Bladder microvascular endothelial cell (primary cell): ENCODE results near the gene SMARCA4. TPM values are rescaled to one million over a fixed set of nuclear protein-coding genes. Genes with fewer than 3 reads are reported as not detected.

Source experiments
- total RNA-seq: library from RNA; depleted of rRNA; stranded (reverse); fragments of >200 nt; gene quantifications from 2 replicates; pipeline ENCODE4 v1.2.3, GENCODE V29; 2014

SMARCA4 gene
- total RNA-seq, result 45.3 and 158 TPM in 2 replicates

GRCh38 chr19:10960314-10961072, at the start of gene SMARCA4:
TSS of gene SMARCA4 (plus strand) at chr19:10961030. CDS start at chr19:10984152, 23,122 bp downstream.

GRCh38 chr19:10928563-10929401, 32.0 kb upstream of the SMARCA4 start, which contains the start of the genes TIMM29 and YIPF2:
TSS of gene TIMM29 (plus strand) at chr19:10928811. CDS start at chr19:10928823, 12 bp downstream.
TSS of gene YIPF2 (minus strand) at chr19:10928639. CDS start at chr19:10928410, 229 bp downstream.

GRCh38 chr19:11089254-11090013, 128.6 kb downstream of the SMARCA4 start, which contains the start of gene LDLR:
TSS of gene LDLR (plus strand) at chr19:11089463. CDS start at chr19:11089549, 86 bp downstream.

Other genes starting within 250 kb of the SMARCA4 start
- gene DNM2, start 243.0 kb upstream of the SMARCA4 start, total RNA-seq, result 86.9 and 167 TPM in 2 replicates
- 30.3 and 55.0 TPM in 2 replicates for gene TMED1, start 124.8 kb upstream of the SMARCA4 start, total RNA-seq
- 0.16 and 0.25 TPM in 2 replicates for gene C19orf38, start 112.6 kb upstream of the SMARCA4 start, total RNA-seq
- gene CARM1, start 89.5 kb upstream of the SMARCA4 start, total RNA-seq, result 16.2 and 28.3 TPM in 2 replicates
- 58.8 and 76.4 TPM in 2 replicates for gene YIPF2, start 32.4 kb upstream of the SMARCA4 start, total RNA-seq
- gene TIMM29, start 32.2 kb upstream of the SMARCA4 start, total RNA-seq, result 22.3 and 26.2 TPM in 2 replicates
- 88.3 and 108 TPM in 2 replicates for gene LDLR, start 128.4 kb downstream of the SMARCA4 start, total RNA-seq
- gene SPC24, start 194.8 kb downstream of the SMARCA4 start, total RNA-seq, result 45.8 and 63.1 TPM in 2 replicates
- 28.7 and 125 TPM in 2 replicates for gene KANK2, start 236.5 kb downstream of the SMARCA4 start, total RNA-seq